HEK293T (cell line): Measurements from ENCODE around the gene TIRAP.

Source experiments
- CTCF ChIA-PET: fragments of 350-600 bp; formaldehyde crosslinking; extraction: SDS; loops from one replicate; lab custom pipeline; 2021; ENCODE audit warnings: antibody characterized with exemption, inconsistent platforms; lab: Yijun Ruan, JAX
- POLR2A ChIA-PET: fragments of 350-600 bp; formaldehyde crosslinking; extraction: SDS; loops from one replicate; lab custom pipeline; 2020; ENCODE audit warnings: antibody characterized with exemption, inconsistent platforms; lab: Yijun Ruan, JAX
- DNase-seq: peaks from one replicate; pipeline ENCODE4 v3.0.0; 2012; ENCODE audit warnings: mixed read lengths; ENCODE audit errors: extremely low spot score
- ARNT ChIP-seq: fragments of 450-650 bp; IDR thresholded peaks from 2 replicates; pipeline ENCODE4 v1.6.1; 2017; ENCODE audit warnings: mild to moderate bottlenecking
- BHLHE40 ChIP-seq: fragments of 450-650 bp; IDR thresholded peaks from 2 replicates; pipeline ENCODE4 v1.6.1; 2016; ENCODE audit warnings: mild to moderate bottlenecking, moderate library complexity, borderline replicate concordance
- CTBP1 ChIP-seq: fragments of 450-650 bp; IDR thresholded peaks from 2 replicates; pipeline ENCODE4 v1.6.1; 2016; ENCODE audit warnings: borderline replicate concordance
- ELF4 ChIP-seq: fragments of 450-650 bp; IDR thresholded peaks from 2 replicates; pipeline ENCODE4 v1.6.1; 2017; ENCODE audit warnings: antibody characterized with exemption
- FOXA1 ChIP-seq: fragments of 450-650 bp; IDR thresholded peaks from 2 replicates; pipeline ENCODE4 v1.6.1; 2016; ENCODE audit warnings: mild to moderate bottlenecking
- FOXK2 ChIP-seq: fragments of 450-650 bp; IDR thresholded peaks from 2 replicates; pipeline ENCODE4 v1.6.1; 2016; ENCODE audit warnings: mild to moderate bottlenecking
- FOXM1 ChIP-seq: fragments of 450-650 bp; IDR thresholded peaks from 2 replicates; pipeline ENCODE4 v1.6.1; 2017; ENCODE audit warnings: mild to moderate bottlenecking, borderline replicate concordance
- HDGF ChIP-seq: fragments of 450-650 bp; IDR thresholded peaks from 2 replicates; pipeline ENCODE4 v1.6.1; 2017; ENCODE audit warnings: antibody characterized with exemption, borderline replicate concordance
- L3MBTL2 ChIP-seq: fragments of 450-650 bp; conservative IDR thresholded peaks from 2 replicates; pipeline ENCODE4 v1.6.1; 2016; ENCODE audit warnings: mild to moderate bottlenecking
- LEF1 ChIP-seq: fragments of 450-650 bp; IDR thresholded peaks from 2 replicates; pipeline ENCODE4 v1.6.1; 2017; ENCODE audit warnings: mild to moderate bottlenecking, borderline replicate concordance
- NFRKB ChIP-seq: fragments of 450-650 bp; IDR thresholded peaks from 2 replicates; pipeline ENCODE4 v1.6.1; 2016; ENCODE audit warnings: mild to moderate bottlenecking, moderate library complexity
- PKNOX1 ChIP-seq: fragments of 450-650 bp; IDR thresholded peaks from 2 replicates; pipeline ENCODE4 v1.6.1; 2016
- SP1 ChIP-seq: fragments of 450-650 bp; IDR thresholded peaks from 2 replicates; pipeline ENCODE4 v1.6.1; 2017
- SUZ12 ChIP-seq: fragments of 450-650 bp; IDR thresholded peaks from 2 replicates; pipeline ENCODE4 v1.6.1; 2016; ENCODE audit warnings: mild to moderate bottlenecking
- TARDBP ChIP-seq: fragments of 450-650 bp; IDR thresholded peaks from 2 replicates; pipeline ENCODE4 v1.6.1; 2016
- ZNF384 ChIP-seq: fragments of 450-650 bp; IDR thresholded peaks from 2 replicates; pipeline ENCODE4 v1.6.1; 2016

The TIRAP gene

DNA sequence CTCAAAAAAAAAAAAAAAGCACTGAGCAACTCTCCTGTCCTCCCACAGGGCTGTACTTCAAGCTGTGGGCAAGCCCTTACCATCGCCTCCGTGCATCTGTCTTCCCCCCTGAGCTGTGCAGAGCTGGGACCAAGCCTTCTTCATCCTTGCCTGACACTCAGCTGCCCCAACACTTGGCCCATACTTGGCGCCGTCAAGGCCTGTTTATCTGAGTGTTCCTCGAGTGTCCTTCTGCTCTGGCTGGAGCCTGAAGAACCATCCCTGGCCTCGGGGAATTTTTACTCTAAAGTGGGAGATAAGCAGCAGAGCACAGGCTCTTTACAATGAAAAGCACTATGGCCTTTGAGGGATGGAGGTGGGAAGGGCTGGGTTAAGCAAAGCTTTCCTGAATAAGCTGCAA, 1.6 kb upstream of the TIRAP start:
- ChIA-PET CTCF (interaction anchor here (0.6 kb wide), 2 partner anchors 61 to 200 kb away, joined by 3 read pairs; no protein-coding TSS in a partner anchor), POLR2A (interaction anchor here (1.0 to 2.9 kb wide), 4 partner anchors 9 to 23 kb away, joined by 3 to 27 read pairs (median 8); partner anchors contain the start of genes DCPS, FOXRED1 and SRPRA)
- no peak for DNase-seq
- TF ChIP-seq ELF4: no peak
- TF ChIP-seq ZNF384: no peak
- no peak for TF ChIP-seq FOXM1

- ChIA-PET CTCF (no interaction called here), POLR2A (interaction anchor here (1.0 to 2.9 kb wide), 4 partner anchors 9 to 22 kb away, joined by 3 to 27 read pairs (median 8); partner anchors contain the start of genes DCPS, FOXRED1 and SRPRA)
- TF ChIP-seq HDGF (no peak), CTBP1 (no peak), L3MBTL2 (no peak), FOXK2 (no peak), ZNF384 (no peak), ARNT (no peak), FOXA1 (no peak), FOXM1 (no peak), BHLHE40 (no peak), LEF1 (no peak), SP1 (no peak), ELF4 (no peak), TARDBP (no peak), NFRKB (no peak), PKNOX1 (no peak), SUZ12 (no peak)
- no peak for DNase-seq
Observed at GRCh38 chr11:126281666-126282175, 1.2 kb upstream of the TIRAP start.

GRCh38 chr11:126282361-126282735, 545 bp upstream of the TIRAP start:
- ChIA-PET CTCF (no interaction called here), POLR2A (interaction anchor here (0.6 to 2.9 kb wide), 3 partner anchors 13 to 379 kb away, joined by 3 to 27 read pairs (median 9); partner anchors contain the start of genes DCPS, FOXRED1, PUS3 and SRPRA)
- TF ChIP-seq SUZ12: no peak
- TF ChIP-seq TARDBP: no peak
- no peak for TF ChIP-seq ZNF384
- TF ChIP-seq FOXM1: no peak
- TF ChIP-seq LEF1: no peak
- TF ChIP-seq BHLHE40: no peak
- TF ChIP-seq NFRKB: no peak
- no peak for TF ChIP-seq CTBP1
- no peak for TF ChIP-seq FOXK2
- DNase-seq: peak; percentile 48

GRCh38 chr11:126284829-126285228, 1.9 kb downstream of the TIRAP start:
- no peak for DNase-seq
- ChIA-PET POLR2A (no interaction called here), CTCF (no interaction called here)
- TF ChIP-seq ELF4 (no peak), L3MBTL2 (no peak), ZNF384 (no peak), PKNOX1 (no peak)

- DNase-seq: no peak
- TF ChIP-seq PKNOX1: no peak
- TF ChIP-seq FOXA1: no peak
- TF ChIP-seq ZNF384: no peak
- no peak for TF ChIP-seq HDGF
- TF ChIP-seq TARDBP: no peak
- no peak for TF ChIP-seq L3MBTL2
- CTCF ChIA-PET: no interaction called here
- POLR2A ChIA-PET: no interaction called here
Observed at GRCh38 chr11:126288237-126288636, 5.3 kb downstream of the TIRAP start.

DNA sequence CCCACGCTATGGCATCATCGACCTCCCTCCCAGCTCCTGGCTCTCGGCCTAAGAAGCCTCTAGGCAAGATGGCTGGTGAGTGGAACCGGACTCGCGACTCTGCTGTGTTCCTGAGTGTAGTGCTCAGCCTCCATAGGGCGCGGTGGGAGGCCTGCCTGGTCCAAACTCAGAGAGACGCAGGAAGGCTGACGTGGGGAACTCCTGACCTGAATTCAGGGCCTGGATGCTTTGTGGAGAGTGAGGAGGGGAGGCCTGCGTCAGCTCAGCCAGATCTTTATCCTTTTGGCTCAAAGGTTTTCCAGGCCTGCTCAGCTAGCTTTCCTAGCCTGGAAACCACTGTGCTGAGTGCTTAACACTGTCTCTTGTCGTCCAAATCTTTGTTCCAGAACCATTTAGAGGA, 8.0 kb downstream of the TIRAP start:
- CTCF ChIA-PET: no interaction called here
- POLR2A ChIA-PET: interaction anchor here (1.2 to 1.7 kb wide), 2 partner anchors 13 to 22 kb away, joined by 3 to 7 read pairs; partner anchors contain the start of genes DCPS, FOXRED1 and SRPRA
- TF ChIP-seq TARDBP (no peak), SP1 (no peak), PKNOX1 (no peak), FOXM1 (no peak), SUZ12 (no peak), FOXK2 (no peak), HDGF (no peak), CTBP1 (no peak), BHLHE40 (no peak), ZNF384 (no peak), ARNT (no peak), L3MBTL2 (no peak), FOXA1 (no peak)
- DNase-seq: no peak
